B cell (primary cell): ENCODE data around the gene FGD4. TPM values are rescaled to one million over a fixed set of nuclear protein-coding genes. Genes with fewer than 3 reads are reported as not detected.

Experiments used
- ATAC-seq: fragments of 200-7000 bp; cut with Tn5 transposase; one replicate; pipeline ENCODE4 v1.10.0; 2021; ENCODE audit warnings: low read depth, mild to moderate bottlenecking, moderate number of reproducible peaks, moderate library complexity
- CTCF ChIA-PET: fragments of 350-600 bp; sonication (Branson Sonifier 250); formaldehyde crosslinking; loops from one replicate; lab custom pipeline; 2021; ENCODE audit warnings: antibody characterized with exemption, inconsistent platforms; lab: Charles Lee
- POLR2A ChIA-PET: fragments of 350-600 bp; sonication (Branson Sonifier 250); formaldehyde crosslinking; loops from one replicate; lab custom pipeline; 2021; ENCODE audit warnings: antibody characterized with exemption; lab: Charles Lee
- DNase-seq: peaks from one replicate; pipeline ENCODE4 v3.0.0; 2013
- H2AFZ ChIP-seq: 2 replicates; pipeline ENCODE4 v1.6.1; 2012; ENCODE audit warnings: mild to moderate bottlenecking, low read depth, low read length; ENCODE audit not compliant: insufficient read depth, poor library complexity, severe bottlenecking
- H3K27ac ChIP-seq, 2 donors: 1 replicate in 1 of 2; 2 replicates in 1 of 2; pipeline ENCODE4 v1.5.1; 2012 to 2013; ENCODE audit warnings: low read length in 2 of 2, mild to moderate bottlenecking in 2 of 2, moderate library complexity in 1 of 2
- H3K27me3 ChIP-seq, 4 experiments: fragments of 200-600 bp in 1 of 4; sonication (generic) in 1 of 4; replicated peaks in 1 of 4; 1 replicate in 2 of 4; 2 replicates in 2 of 4; pipeline versions ENCODE4 v1.6.1 to v1.7.0; 2013 to 2016; ENCODE audit warnings: low read length in 3 of 4, mild to moderate bottlenecking in 2 of 4, mixed read lengths in 1 of 4, moderate library complexity in 1 of 4; ENCODE audit not compliant: insufficient read depth in 4 of 4, control insufficient read depth in 3 of 4; ENCODE audit errors: control extremely low read depth in 1 of 4
- H3K36me3 ChIP-seq, 2 experiments: replicated peaks in 1 of 2; 1 replicate in 1 of 2; 2 replicates in 1 of 2; pipeline versions ENCODE4 v1.6.1 to v1.7.1; 2013; ENCODE audit warnings: low read length in 1 of 2; ENCODE audit not compliant: insufficient read depth in 2 of 2, control insufficient read depth in 1 of 2; ENCODE audit errors: control extremely low read depth in 1 of 2, extremely low read depth in 1 of 2
- H3K4me1 ChIP-seq, 2 donors: fragments of 200-600 bp in 1 of 2; sonication (generic) in 1 of 2; 1 replicate in 1 of 2; 2 replicates in 1 of 2; pipeline versions ENCODE4 v1.5.1 to v1.6.1; 2013 to 2017; ENCODE audit warnings: low read length in 2 of 2; ENCODE audit not compliant: control insufficient read depth in 2 of 2, insufficient read depth in 2 of 2
- H3K4me2 ChIP-seq: replicated peaks from 2 replicates; pipeline ENCODE3; 2012; ENCODE audit warnings: mild to moderate bottlenecking, low read depth, low read length; ENCODE audit not compliant: poor library complexity, severe bottlenecking
- H3K4me3 ChIP-seq, 5 experiments: fragments of 200-600 bp in 1 of 5; sonication (generic) in 1 of 5; 1 replicate in 3 of 5; 2 replicates in 2 of 5; pipeline versions ENCODE4 v1.5.1 to v1.7.0; 2011 to 2016; ENCODE audit warnings: low read length in 4 of 5, mild to moderate bottlenecking in 4 of 5, low read depth in 2 of 5, control low read depth in 1 of 5, moderate library complexity in 1 of 5; ENCODE audit not compliant: insufficient read depth in 1 of 5; ENCODE audit errors: control extremely low read depth in 1 of 5, extremely low read depth in 1 of 5
- H3K79me2 ChIP-seq: fragments of 200-600 bp; sonication (generic); one replicate; pipeline ENCODE4 v1.6.0; 2016; ENCODE audit warnings: low read length; ENCODE audit not compliant: control insufficient read depth, insufficient read depth
- H3K9ac ChIP-seq: fragments of 200-600 bp; sonication (generic); 2 replicates; pipeline ENCODE4 v1.6.1; 2017; ENCODE audit warnings: mild to moderate bottlenecking, low read length, moderate library complexity
- H3K9me3 ChIP-seq, 3 donors: one replicate each; pipeline versions ENCODE4 v1.6.1 to v1.7.1; 2013; ENCODE audit warnings: low read length in 2 of 3; ENCODE audit not compliant: control insufficient read depth in 2 of 3, insufficient read depth in 1 of 3; ENCODE audit errors: control extremely low read depth in 1 of 3
- H4K20me1 ChIP-seq: 2 replicates; pipeline ENCODE4 v1.6.0; 2012; ENCODE audit warnings: mild to moderate bottlenecking, low read length; ENCODE audit not compliant: insufficient read depth, control insufficient read depth, poor library complexity, severe bottlenecking
- H3K27ac Mint-ChIP-seq: one replicate; pipeline ENCODE4 v1.8.0; 2021; ENCODE audit warnings: mixed read lengths
- H3K27me3 Mint-ChIP-seq: one replicate; pipeline ENCODE4 v1.8.0; 2021; ENCODE audit warnings: mixed read lengths
- H3K4me1 Mint-ChIP-seq: one replicate; pipeline ENCODE4 v1.8.0; 2021; ENCODE audit warnings: mixed read lengths
- H3K4me3 Mint-ChIP-seq: one replicate; pipeline ENCODE4 v1.8.0; 2021; ENCODE audit warnings: mixed read lengths
- H3K9me3 Mint-ChIP-seq: one replicate; pipeline ENCODE4 v1.8.0; 2022; ENCODE audit warnings: mixed read lengths; ENCODE audit not compliant: insufficient read depth
- EZH2 ChIP-seq: IDR thresholded peaks from 2 replicates; pipeline ENCODE4 v1.6.1; 2012; ENCODE audit warnings: borderline replicate concordance, low read depth, mild to moderate bottlenecking, moderate library complexity, low read length; ENCODE audit not compliant: insufficient read depth, poor library complexity, severe bottlenecking
- WGBS: methylation state at CpG from one replicate; pipeline ENCODE4 v1.1.5; 2013; ENCODE audit warnings: missing lambda C conversion rate; ENCODE audit not compliant: insufficient coverage; 5-methylcytosine and 5-hydroxymethylcytosine counted together
- intact Hi-C: fragments of 100-400 bp; cut with micrococcal nuclease; formaldehyde crosslinking; loops from one replicate; pipeline ENCODE4 v1.10.0; 2022
- polyA plus RNA-seq: library from polyadenylated mRNA; depleted of rRNA; stranded (reverse); fragments of >200 nt; gene quantifications from 2 replicates; pipeline ENCODE4 v1.2.3, GENCODE V29; 2012
- total RNA-seq, 2 donors: library from RNA; stranded (reverse); fragments of 120-200 nt in 1 of 2; gene quantifications; 1 replicate in 1 of 2; 2 replicates in 1 of 2; pipeline versions ENCODE4 v1.2.3 to v1.2.4, GENCODE V29; 2013 to 2022
- TF ChIP-seq, protein P1 (sequence below): fragments of 200-600 bp; IDR thresholded peaks from one replicate; pipeline ENCODE4 v1.8.0; 2022; ENCODE audit warnings: antibody characterized with exemption, mild to moderate bottlenecking

The FGD4 gene
- total and polyA plus RNA-seq, 2 donors (not counting 1 experiment from before 2014, with no cell fraction given) = 2.1 to 2.8 TPM

- ChIA-PET POLR2A (no interaction called here), CTCF (no interaction called here)
- Histone ChIP-seq H3K27me3 (no peaks in the 10 kb centered on the region), H2AFZ (no peak overlapping the region), H3K4me1 (peaks cover 0 to 11% of the 10 kb centered on the region in 2 donors), H3K9me3 (no peaks in the 10 kb centered on the region), H3K36me3 (no peaks in the 10 kb centered on the region), H3K79me2 (no peaks in the 10 kb centered on the region), H3K4me3 (no peak overlapping the region), H3K9ac (no peak overlapping the region), H3K4me2 (no peak overlapping the region), H4K20me1 (no peaks in the 10 kb centered on the region), H3K27ac (no peak overlapping the region)
- no peak for ATAC-seq
- 0% methylated on average over 1 of the region's 2 CpGs for WGBS
- intact Hi-C loops = no loop called here
- H3K9me3 Mint-ChIP-seq = no peaks in the 10 kb centered on the region
- H3K27ac Mint-ChIP-seq = no peak overlapping the region
- H3K27me3 Mint-ChIP-seq = no peaks in the 10 kb centered on the region
- H3K4me3 Mint-ChIP-seq = no peak overlapping the region
- TF ChIP-seq, protein P1, sequence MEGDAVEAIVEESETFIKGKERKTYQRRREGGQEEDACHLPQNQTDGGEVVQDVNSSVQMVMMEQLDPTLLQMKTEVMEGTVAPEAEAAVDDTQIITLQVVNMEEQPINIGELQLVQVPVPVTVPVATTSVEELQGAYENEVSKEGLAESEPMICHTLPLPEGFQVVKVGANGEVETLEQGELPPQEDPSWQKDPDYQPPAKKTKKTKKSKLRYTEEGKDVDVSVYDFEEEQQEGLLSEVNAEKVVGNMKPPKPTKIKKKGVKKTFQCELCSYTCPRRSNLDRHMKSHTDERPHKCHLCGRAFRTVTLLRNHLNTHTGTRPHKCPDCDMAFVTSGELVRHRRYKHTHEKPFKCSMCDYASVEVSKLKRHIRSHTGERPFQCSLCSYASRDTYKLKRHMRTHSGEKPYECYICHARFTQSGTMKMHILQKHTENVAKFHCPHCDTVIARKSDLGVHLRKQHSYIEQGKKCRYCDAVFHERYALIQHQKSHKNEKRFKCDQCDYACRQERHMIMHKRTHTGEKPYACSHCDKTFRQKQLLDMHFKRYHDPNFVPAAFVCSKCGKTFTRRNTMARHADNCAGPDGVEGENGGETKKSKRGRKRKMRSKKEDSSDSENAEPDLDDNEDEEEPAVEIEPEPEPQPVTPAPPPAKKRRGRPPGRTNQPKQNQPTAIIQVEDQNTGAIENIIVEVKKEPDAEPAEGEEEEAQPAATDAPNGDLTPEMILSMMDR = no peak
- no peak for TF ChIP-seq EZH2
- peaks cover 27% of the 10 kb centered on the region for H3K4me1 Mint-ChIP-seq
- DNase-seq = no peak
These were observed 187.0 kb downstream of the FGD4 start for GRCh38 chr12:32586390-32586789.

- H3K27ac ChIP-seq = no peak overlapping the region
- WGBS = 100% methylated on average over 2 of the region's 4 CpGs
- Mint-ChIP-seq H3K27ac (no peak overlapping the region), H3K27me3 (no peaks in the 10 kb centered on the region), H3K4me1 (peaks cover 27% of the 10 kb centered on the region), H3K4me3 (no peak overlapping the region), H3K9me3 (no peaks in the 10 kb centered on the region)
- ATAC-seq (no peak), DNase-seq (no peak)
- H3K79me2 ChIP-seq = no peaks in the 10 kb centered on the region
- H4K20me1 ChIP-seq = no peaks in the 10 kb centered on the region
- peaks cover 0 to 11% of the 10 kb centered on the region in 2 donors for H3K4me1 ChIP-seq
- H2AFZ ChIP-seq = no peak overlapping the region
- intact Hi-C loops = no loop called here
- TF ChIP-seq, protein P1 = no peak
- TF ChIP-seq EZH2 = no peak
- no peak overlapping the region for H3K4me2 ChIP-seq
- no peaks in the 10 kb centered on the region for H3K36me3 ChIP-seq
- H3K4me3 ChIP-seq = no peak overlapping the region
- H3K9ac ChIP-seq = no peak overlapping the region
- CTCF ChIA-PET = no interaction called here
- POLR2A ChIA-PET = no interaction called here
- no peaks in the 10 kb centered on the region for H3K9me3 ChIP-seq
- no peaks in the 10 kb centered on the region for H3K27me3 ChIP-seq
These were observed 188.5 kb downstream of the FGD4 start for GRCh38 chr12:32587581-32588495.
